ENCODE measurements around the gene B3GAT3.
"Not testable (repeated sequence)": the region's sequence is repeated elsewhere in the genome, so short reads cannot be mapped to it uniquely, and the experiment has no call there.

B3GAT3 gene

GRCh38 chr11:62645946-62646824 is 24.4 kb upstream of the B3GAT3 start, which contains the start of gene GANAB:
TSS of gene GANAB (minus strand) at chr11:62646613. CDS start at chr11:62646599, 14 bp downstream.
- H3K27ac ChIP-seq (ENCODE audit: insufficient read depth, low read length, poor library complexity, severe bottlenecking) = peak within 1 kb of the TSS; percentile 93
- H3K9me3 ChIP-seq (ENCODE audit: control insufficient read depth, low read length) = no peaks in the 10 kb centered on the region
- peaks cover 22% of the 10 kb centered on the region for H3K36me3 ChIP-seq (ENCODE audit: control insufficient read depth, insufficient read depth, low read length)
- peaks cover 7% of the 10 kb centered on the region for H3K4me1 ChIP-seq (ENCODE audit: control insufficient read depth, insufficient read depth, low read length, poor library complexity, severe bottlenecking)
- peak within 1 kb of the TSS; percentile 74 for H3K4me3 ChIP-seq (ENCODE audit: insufficient read depth, low read depth, low read length, poor library complexity, severe bottlenecking)
- DNase-seq = peak; percentile 96 to 98 (median 97)
- no peaks in the 10 kb centered on the region for H3K27me3 ChIP-seq (replicated peaks; ENCODE audit: control insufficient read depth, insufficient read depth, low read length, poor library complexity, severe bottlenecking)

- Histone ChIP-seq H3K9me3 (ENCODE audit: control insufficient read depth, low read length) (no peaks in the 10 kb centered on the region), H3K4me3 (ENCODE audit: insufficient read depth, low read depth, low read length, poor library complexity, severe bottlenecking) (peak overlapping the region; percentile 74), H3K4me1 (ENCODE audit: control insufficient read depth, insufficient read depth, low read length, poor library complexity, severe bottlenecking) (peaks cover 7% of the 10 kb centered on the region), H3K27me3 (replicated peaks; ENCODE audit: control insufficient read depth, insufficient read depth, low read length, poor library complexity, severe bottlenecking) (no peaks in the 10 kb centered on the region), H3K27ac (ENCODE audit: insufficient read depth, low read length, poor library complexity, severe bottlenecking) (peak overlapping the region; percentile 93), H3K36me3 (ENCODE audit: control insufficient read depth, insufficient read depth, low read length) (peaks cover 22% of the 10 kb centered on the region)
- DNase-seq = no peak
Observed at GRCh38 chr11:62645671-62645945, 23.8 kb upstream of the B3GAT3 start.

- peaks cover 7% of the 10 kb centered on the region for H3K4me1 ChIP-seq (ENCODE audit: control insufficient read depth, insufficient read depth, low read length, poor library complexity, severe bottlenecking)
- H3K36me3 ChIP-seq (ENCODE audit: control insufficient read depth, insufficient read depth, low read length) = peaks cover 19% of the 10 kb centered on the region
- no peak overlapping the region for H3K27ac ChIP-seq (ENCODE audit: insufficient read depth, low read length, poor library complexity, severe bottlenecking)
- H3K27me3 ChIP-seq (replicated peaks; ENCODE audit: control insufficient read depth, insufficient read depth, low read length, poor library complexity, severe bottlenecking) = no peaks in the 10 kb centered on the region
- no peak overlapping the region for H3K4me3 ChIP-seq (ENCODE audit: insufficient read depth, low read depth, low read length, poor library complexity, severe bottlenecking)
- DNase-seq = no peak
- no peaks in the 10 kb centered on the region for H3K9me3 ChIP-seq (ENCODE audit: control insufficient read depth, low read length)
Observed at GRCh38 chr11:62644220-62644619, 22.4 kb upstream of the B3GAT3 start.

- DNase-seq = no peak
- Histone ChIP-seq H3K4me3 (ENCODE audit: insufficient read depth, low read depth, low read length, poor library complexity, severe bottlenecking) (no peak overlapping the region), H3K27me3 (replicated peaks; ENCODE audit: control insufficient read depth, insufficient read depth, low read length, poor library complexity, severe bottlenecking) (no peaks in the 10 kb centered on the region), H3K9me3 (ENCODE audit: control insufficient read depth, low read length) (no peaks in the 10 kb centered on the region), H3K4me1 (ENCODE audit: control insufficient read depth, insufficient read depth, low read length, poor library complexity, severe bottlenecking) (peaks cover 4% of the 10 kb centered on the region), H3K36me3 (ENCODE audit: control insufficient read depth, insufficient read depth, low read length) (peaks cover 76% of the 10 kb centered on the region), H3K27ac (ENCODE audit: insufficient read depth, low read length, poor library complexity, severe bottlenecking) (no peak overlapping the region)
Observed at GRCh38 chr11:62632492-62632891, 10.7 kb upstream of the B3GAT3 start.

- peaks cover 67% of the 10 kb centered on the region for H3K36me3 ChIP-seq (ENCODE audit: control insufficient read depth, insufficient read depth, low read length)
- no peaks in the 10 kb centered on the region for H3K27me3 ChIP-seq (replicated peaks; ENCODE audit: control insufficient read depth, insufficient read depth, low read length, poor library complexity, severe bottlenecking)
- DNase-seq = no peak
Observed at GRCh38 chr11:62627713-62628112, 5.9 kb upstream of the B3GAT3 start.

GRCh38 chr11:62622476-62623089 is 797 bp upstream of the B3GAT3 start:
- Histone ChIP-seq H3K4me1 (ENCODE audit: control insufficient read depth, insufficient read depth, low read length, poor library complexity, severe bottlenecking) (peaks cover 10% of the 10 kb centered on the region), H3K27me3 (replicated peaks; ENCODE audit: control insufficient read depth, insufficient read depth, low read length, poor library complexity, severe bottlenecking) (no peaks in the 10 kb centered on the region), H3K36me3 (ENCODE audit: control insufficient read depth, insufficient read depth, low read length) (peaks cover 18% of the 10 kb centered on the region), H3K9me3 (ENCODE audit: control insufficient read depth, low read length) (no peaks in the 10 kb centered on the region), H3K27ac (ENCODE audit: insufficient read depth, low read length, poor library complexity, severe bottlenecking) (peak overlapping the region; percentile 82), H3K4me3 (ENCODE audit: insufficient read depth, low read depth, low read length, poor library complexity, severe bottlenecking) (no peak overlapping the region)
- DNase-seq = no peak

More at GRCh38 chr11:62627713-62628112, 5.9 kb upstream of the B3GAT3 start:
- H3K4me1 ChIP-seq (ENCODE audit: control insufficient read depth, insufficient read depth, low read length, poor library complexity, severe bottlenecking) = no peaks in the 10 kb centered on the region
- no peak overlapping the region for H3K4me3 ChIP-seq (ENCODE audit: insufficient read depth, low read depth, low read length, poor library complexity, severe bottlenecking)
- no peaks in the 10 kb centered on the region for H3K9me3 ChIP-seq (ENCODE audit: control insufficient read depth, low read length)
- H3K27ac ChIP-seq (ENCODE audit: insufficient read depth, low read length, poor library complexity, severe bottlenecking) = no peak overlapping the region

- DNase-seq = no peak
- Histone ChIP-seq H3K9me3 (ENCODE audit: control insufficient read depth, low read length) (no peaks in the 10 kb centered on the region), H3K27me3 (replicated peaks; ENCODE audit: control insufficient read depth, insufficient read depth, low read length, poor library complexity, severe bottlenecking) (no peaks in the 10 kb centered on the region), H3K4me3 (ENCODE audit: insufficient read depth, low read depth, low read length, poor library complexity, severe bottlenecking) (peak overlapping the region; percentile 69), H3K36me3 (ENCODE audit: control insufficient read depth, insufficient read depth, low read length) (peaks cover 20% of the 10 kb centered on the region), H3K4me1 (ENCODE audit: control insufficient read depth, insufficient read depth, low read length, poor library complexity, severe bottlenecking) (peaks cover 10% of the 10 kb centered on the region), H3K27ac (ENCODE audit: insufficient read depth, low read length, poor library complexity, severe bottlenecking) (peak overlapping the region; percentile 82)
Observed at GRCh38 chr11:62621027-62621566, 689 bp downstream of the B3GAT3 start.

- not testable (repeated sequence) for H3K9me3 ChIP-seq (ENCODE audit: control insufficient read depth, low read length); H3K27me3 ChIP-seq (replicated peaks; ENCODE audit: control insufficient read depth, insufficient read depth, low read length, poor library complexity, severe bottlenecking); H3K27ac ChIP-seq (ENCODE audit: insufficient read depth, low read length, poor library complexity, severe bottlenecking); DNase-seq; H3K4me3 ChIP-seq (ENCODE audit: insufficient read depth, low read depth, low read length, poor library complexity, severe bottlenecking)
- H3K36me3 ChIP-seq (ENCODE audit: control insufficient read depth, insufficient read depth, low read length) = peaks cover 21% of the 10 kb centered on the region
- H3K4me1 ChIP-seq (ENCODE audit: control insufficient read depth, insufficient read depth, low read length, poor library complexity, severe bottlenecking) = peaks cover 17% of the 10 kb centered on the region
Observed at GRCh38 chr11:62616957-62617356, 4.8 kb downstream of the B3GAT3 start.

GRCh38 chr11:62615521-62615920 is 6.3 kb downstream of the B3GAT3 start:
- DNase-seq = no peak

GRCh38 chr11:62614275-62614674 is 7.5 kb downstream of the B3GAT3 start:
- peak overlapping the region; percentile 93 for H3K27ac ChIP-seq (ENCODE audit: insufficient read depth, low read length, poor library complexity, severe bottlenecking)
- no peaks in the 10 kb centered on the region for H3K9me3 ChIP-seq (ENCODE audit: control insufficient read depth, low read length)
- peaks cover 17% of the 10 kb centered on the region for H3K4me1 ChIP-seq (ENCODE audit: control insufficient read depth, insufficient read depth, low read length, poor library complexity, severe bottlenecking)
- H3K4me3 ChIP-seq (ENCODE audit: insufficient read depth, low read depth, low read length, poor library complexity, severe bottlenecking) = no peak overlapping the region
- no peaks in the 10 kb centered on the region for H3K27me3 ChIP-seq (replicated peaks; ENCODE audit: control insufficient read depth, insufficient read depth, low read length, poor library complexity, severe bottlenecking)
- no peak for DNase-seq
- H3K36me3 ChIP-seq (ENCODE audit: control insufficient read depth, insufficient read depth, low read length) = peaks cover 30% of the 10 kb centered on the region

More at GRCh38 chr11:62615521-62615920, 6.3 kb downstream of the B3GAT3 start:
- Histone ChIP-seq H3K9me3 (ENCODE audit: control insufficient read depth, low read length) (no peaks in the 10 kb centered on the region), H3K4me1 (ENCODE audit: control insufficient read depth, insufficient read depth, low read length, poor library complexity, severe bottlenecking) (peaks cover 20% of the 10 kb centered on the region), H3K36me3 (ENCODE audit: control insufficient read depth, insufficient read depth, low read length) (peaks cover 24% of the 10 kb centered on the region), H3K27ac (ENCODE audit: insufficient read depth, low read length, poor library complexity, severe bottlenecking) (no peak overlapping the region), H3K4me3 (ENCODE audit: insufficient read depth, low read depth, low read length, poor library complexity, severe bottlenecking) (no peak overlapping the region), H3K27me3 (replicated peaks; ENCODE audit: control insufficient read depth, insufficient read depth, low read length, poor library complexity, severe bottlenecking) (no peaks in the 10 kb centered on the region)

Measured in effector memory CD4-positive, alpha-beta T cell (primary cell).